Measurements from ENCODE around the gene COX7A1. TPM values are rescaled to one million over a fixed set of nuclear protein-coding genes. Genes with fewer than 3 reads are reported as not detected.
"Not testable (repeated sequence)": the region's sequence is repeated elsewhere in the genome, so short reads cannot be mapped to it uniquely, and the experiment has no call there.

Gene COX7A1
- total RNA-seq, 2 donors from 2014 or later, result not detected

DNA sequence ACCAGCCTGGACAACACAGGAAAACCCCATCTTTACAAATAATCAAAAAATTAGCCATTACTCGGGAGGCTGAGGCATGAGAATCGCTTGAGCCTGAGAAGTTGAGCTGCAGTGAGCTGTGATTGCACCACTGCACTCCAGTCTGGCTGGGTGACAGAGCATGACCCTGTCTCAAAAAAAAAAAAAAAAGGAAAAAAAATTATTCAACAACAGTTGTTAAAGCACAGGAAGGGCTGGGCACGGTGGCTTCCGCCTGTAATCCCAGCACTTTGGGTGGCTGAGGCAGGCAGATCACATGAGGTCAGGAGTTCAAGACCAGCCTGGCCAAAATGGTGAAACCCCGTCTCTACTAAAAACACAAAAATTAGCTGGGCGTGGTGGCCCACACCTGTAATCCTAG, 21.0 kb downstream of the COX7A1 start:
- H3K36me3 Mint-ChIP-seq (ENCODE audit: low read depth); H3K27ac Mint-ChIP-seq: not testable (repeated sequence)

DNA sequence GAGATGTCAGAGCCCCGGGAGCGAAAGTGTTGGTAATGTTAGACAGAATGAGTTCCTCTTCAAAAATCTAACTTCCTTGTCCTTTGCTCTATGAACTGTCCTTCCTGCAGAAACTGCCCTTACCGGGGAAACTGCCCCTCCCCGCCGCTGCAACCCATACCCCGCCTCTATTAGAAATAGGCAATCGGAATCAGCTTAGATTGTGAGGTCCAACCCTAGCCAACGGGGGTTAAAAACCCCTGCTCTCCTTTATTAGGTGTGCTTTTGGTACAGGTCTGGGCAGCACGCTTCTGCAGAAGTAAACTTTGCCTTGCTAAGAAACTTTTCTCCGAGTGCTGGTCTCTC, 23.9 kb downstream of the COX7A1 start:
- Mint-ChIP-seq H3K27ac (peak overlapping the region; percentile 83), H3K9me3 (no peaks in the 10 kb centered on the region), H3K4me3 (peak overlapping the region; percentile 87), H3K4me1 (peaks cover 9% of the 10 kb centered on the region), H3K27me3 (no peaks in the 10 kb centered on the region), H3K36me3 (ENCODE audit: low read depth) (peaks cover 26% of the 10 kb centered on the region)
- no peak for ATAC-seq (replicated peaks)

More for the DNA sequence above, 21.0 kb downstream of the COX7A1 start:
- H3K9me3 Mint-ChIP-seq; H3K27me3 Mint-ChIP-seq; ATAC-seq (replicated peaks); H3K4me1 Mint-ChIP-seq; H3K4me3 Mint-ChIP-seq: not testable (repeated sequence)

DNA sequence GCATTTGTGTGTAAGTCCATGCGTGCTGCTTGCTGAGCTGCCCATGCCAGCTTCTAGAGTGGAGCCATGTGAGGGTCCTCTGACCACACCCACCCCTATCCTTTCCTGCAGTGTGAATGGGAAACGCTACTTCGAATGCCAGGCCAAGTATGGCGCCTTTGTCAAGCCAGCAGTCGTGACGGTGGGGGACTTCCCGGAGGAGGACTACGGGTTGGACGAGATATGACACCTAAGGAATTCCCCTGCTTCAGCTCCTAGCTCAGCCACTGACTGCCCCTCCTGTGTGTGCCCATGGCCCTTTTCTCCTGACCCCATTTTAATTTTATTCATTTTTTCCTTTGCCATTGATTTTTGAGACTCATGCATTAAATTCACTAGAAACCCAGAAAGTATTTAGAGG, 26.7 kb downstream of the COX7A1 start:
- Mint-ChIP-seq H3K27me3 (no peaks in the 10 kb centered on the region), H3K4me1 (peaks cover 5% of the 10 kb centered on the region), H3K36me3 (ENCODE audit: low read depth) (peaks cover 51% of the 10 kb centered on the region), H3K4me3 (peak overlapping the region; percentile 26), H3K27ac (peak overlapping the region; percentile 82), H3K9me3 (no peaks in the 10 kb centered on the region)
- ATAC-seq (replicated peaks), result peak; percentile 37

DNA sequence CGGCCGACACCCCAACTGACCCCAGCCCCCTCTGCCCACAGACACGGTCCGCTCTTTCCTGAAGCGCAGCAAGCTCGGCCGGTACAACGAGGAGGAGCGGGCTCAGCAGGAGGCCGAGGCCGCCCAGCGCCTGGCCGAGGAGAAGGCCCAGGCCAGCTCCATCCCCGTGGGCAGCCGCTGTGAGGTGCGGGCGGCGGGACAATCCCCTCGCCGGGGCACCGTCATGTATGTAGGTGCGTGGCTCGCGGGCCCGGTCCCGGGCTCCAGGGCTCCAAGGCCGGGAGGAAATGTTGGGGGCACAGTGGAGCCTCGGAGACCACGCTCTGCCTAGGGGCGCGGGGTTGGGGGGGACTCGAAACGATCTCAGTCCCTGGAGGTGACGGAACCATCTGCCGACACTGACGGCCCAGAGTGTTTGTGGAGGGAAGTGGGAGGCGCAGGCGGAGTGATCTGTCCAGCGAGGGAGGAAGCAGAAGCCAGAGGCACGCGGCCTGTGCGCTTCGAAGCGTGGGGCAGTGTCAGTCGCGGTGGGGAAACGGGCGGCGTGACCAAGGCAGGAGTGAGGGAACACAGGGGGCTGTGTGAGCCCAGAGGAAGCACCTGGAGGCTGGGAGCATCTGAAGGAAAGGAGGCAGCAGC, 30.6 kb downstream of the COX7A1 start:
- no peak overlapping the region for H3K27ac Mint-ChIP-seq
- ATAC-seq (replicated peaks), result no peak
- peaks cover 91% of the 10 kb centered on the region for H3K36me3 Mint-ChIP-seq (ENCODE audit: low read depth)
- H3K9me3 Mint-ChIP-seq, result no peaks in the 10 kb centered on the region
- no peaks in the 10 kb centered on the region for H3K27me3 Mint-ChIP-seq
- H3K4me1 Mint-ChIP-seq, result peaks cover 16% of the 10 kb centered on the region
- no peak overlapping the region for H3K4me3 Mint-ChIP-seq

DNA sequence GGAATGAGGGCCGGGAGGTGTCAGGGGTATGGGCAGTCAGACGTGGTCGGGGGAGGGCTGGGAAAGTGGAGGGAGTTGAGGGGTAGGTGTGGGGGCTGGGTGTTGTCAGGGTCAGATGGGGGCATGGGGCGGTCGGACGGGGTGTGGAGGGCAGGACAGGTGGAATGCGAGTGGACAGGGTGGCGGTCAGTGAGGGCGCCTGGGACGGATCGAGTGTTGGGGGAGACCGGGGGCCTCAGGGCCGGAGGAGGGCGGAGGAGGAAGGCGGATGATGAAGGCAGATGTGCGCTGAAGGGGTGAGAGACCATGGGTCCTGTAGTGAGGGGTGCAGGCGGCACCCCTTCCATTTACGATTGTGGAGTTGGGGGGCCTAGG, 31.3 kb downstream of the COX7A1 start:
- H3K9me3 Mint-ChIP-seq, result no peaks in the 10 kb centered on the region
- H3K4me3 Mint-ChIP-seq, result no peak overlapping the region
- ATAC-seq (replicated peaks), result no peak
- peaks cover 16% of the 10 kb centered on the region for H3K4me1 Mint-ChIP-seq
- peaks cover 96% of the 10 kb centered on the region for H3K36me3 Mint-ChIP-seq (ENCODE audit: low read depth)
- no peak overlapping the region for H3K27ac Mint-ChIP-seq
- H3K27me3 Mint-ChIP-seq, result no peaks in the 10 kb centered on the region

DNA sequence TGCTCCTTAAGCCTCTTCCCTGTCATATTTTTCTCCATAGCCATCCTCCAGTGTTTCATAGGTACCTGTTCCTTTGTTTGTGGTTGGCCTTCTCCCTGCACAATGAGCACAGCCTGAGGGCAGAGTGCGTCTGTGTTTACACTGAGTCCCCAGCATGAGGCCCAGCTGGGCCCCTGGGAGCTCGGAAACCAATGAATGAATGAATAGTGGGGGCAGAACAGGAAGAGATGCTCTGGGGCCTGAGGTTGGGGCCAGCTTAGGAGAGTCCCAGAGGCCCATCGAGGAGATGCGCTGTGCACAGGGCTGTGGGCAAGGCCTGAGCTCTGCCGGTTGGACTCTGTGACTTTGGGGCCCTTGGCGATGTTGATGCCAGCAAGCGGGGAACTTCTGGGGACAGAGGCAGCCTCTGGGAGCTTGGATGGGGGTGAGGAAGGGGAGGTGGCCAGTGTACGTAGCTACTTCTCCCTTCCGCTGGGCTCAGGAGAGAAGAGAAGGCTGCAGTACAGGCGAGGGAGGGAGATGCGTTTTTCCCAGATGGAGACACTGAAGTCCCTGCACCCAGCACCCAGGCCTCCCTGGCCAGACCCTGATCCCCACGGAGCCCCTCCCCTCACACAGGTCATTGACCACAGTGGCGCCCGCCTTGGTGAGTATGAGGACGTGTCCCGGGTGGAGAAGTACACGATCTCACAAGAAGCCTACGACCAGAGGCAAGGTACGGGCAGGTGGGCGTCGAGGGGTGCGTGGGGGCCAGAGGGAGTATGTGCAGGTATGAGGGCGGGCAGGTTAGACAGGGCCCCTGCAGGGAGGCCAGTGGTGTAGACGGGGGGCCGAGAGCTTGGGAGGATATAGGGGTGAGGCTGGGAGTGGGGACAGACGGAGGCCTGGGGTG, 31.9 kb downstream of the COX7A1 start:
- peaks cover 93% of the 10 kb centered on the region for H3K36me3 Mint-ChIP-seq (ENCODE audit: low read depth)
- ATAC-seq (replicated peaks), result no peak
- no peaks in the 10 kb centered on the region for H3K27me3 Mint-ChIP-seq
- peak overlapping the region; percentile 4 for H3K27ac Mint-ChIP-seq
- no peak overlapping the region for H3K4me3 Mint-ChIP-seq
- H3K4me1 Mint-ChIP-seq, result peaks cover 16% of the 10 kb centered on the region
- no peaks in the 10 kb centered on the region for H3K9me3 Mint-ChIP-seq

DNA sequence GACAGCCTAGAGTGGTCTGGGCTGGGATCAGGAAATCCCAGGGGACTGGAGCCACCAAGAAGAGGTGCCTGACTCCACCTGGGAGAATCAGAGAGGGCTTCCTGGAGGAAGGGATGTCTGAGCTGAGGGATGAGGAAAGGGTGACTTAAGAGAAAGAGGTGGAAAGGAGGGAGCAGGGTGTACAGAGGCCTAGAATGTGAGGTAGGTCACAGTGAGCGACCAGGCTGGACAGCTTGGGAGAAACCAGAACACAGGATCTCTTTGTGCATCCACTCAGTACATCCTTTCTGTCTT, 36.0 kb downstream of the COX7A1 start:
- Mint-ChIP-seq H3K27me3 (no peaks in the 10 kb centered on the region), H3K4me1 (peaks cover 24% of the 10 kb centered on the region), H3K4me3 (peak overlapping the region; percentile 97), H3K36me3 (ENCODE audit: low read depth) (peaks cover 97% of the 10 kb centered on the region), H3K9me3 (no peaks in the 10 kb centered on the region), H3K27ac (peak overlapping the region; percentile 99)
- ATAC-seq (replicated peaks), result no peak

DNA sequence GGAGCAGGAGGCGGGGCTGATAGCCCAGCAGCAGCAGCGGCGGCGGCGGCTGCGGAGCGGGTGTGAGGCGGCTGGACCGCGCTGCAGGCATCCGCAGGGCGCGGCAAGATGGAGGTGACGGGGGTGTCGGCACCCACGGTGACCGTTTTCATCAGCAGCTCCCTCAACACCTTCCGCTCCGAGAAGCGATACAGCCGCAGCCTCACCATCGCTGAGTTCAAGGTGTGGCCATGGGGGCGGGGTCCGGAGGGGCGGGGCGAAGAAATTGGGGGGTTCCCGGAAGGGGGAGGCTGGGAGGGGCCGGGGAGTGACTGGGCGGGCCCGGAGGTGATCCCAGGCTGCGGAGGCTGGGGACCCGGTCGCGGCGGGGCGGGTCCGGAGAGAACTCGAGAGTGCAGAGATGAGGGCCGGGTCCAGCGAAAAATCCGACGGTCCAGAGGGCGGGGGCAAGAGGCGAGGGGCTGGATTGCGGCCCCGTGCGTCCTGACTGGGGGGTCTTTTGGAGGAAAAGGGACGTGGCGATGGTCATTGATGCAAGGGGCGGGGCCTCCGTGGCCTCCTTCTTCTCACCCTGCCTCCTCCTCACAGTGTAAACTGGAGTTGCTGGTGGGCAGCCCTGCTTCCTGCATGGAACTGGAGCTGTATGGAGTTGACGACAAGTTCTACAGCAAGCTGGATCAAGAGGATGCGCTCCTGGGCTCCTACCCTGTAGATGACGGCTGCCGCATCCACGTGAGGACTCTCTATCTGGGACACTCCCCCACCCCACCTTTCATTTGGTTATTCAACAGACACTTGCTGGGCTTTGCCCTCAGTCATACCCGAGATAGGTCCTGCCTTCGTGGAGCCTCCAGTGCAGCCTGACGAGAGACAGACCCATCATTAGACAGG, 36.5 kb downstream of the COX7A1 start, which contains the start of gene TBCB:
TBCB (plus strand) TSS at position 16 of the 891 bp plus-strand sequence; CDS start at position 109, 93 bp downstream.
- Mint-ChIP-seq H3K27ac (peak within 1 kb of the TSS; percentile 99), H3K4me3 (peak within 1 kb of the TSS; percentile 97), H3K27me3 (no peaks in the 10 kb centered on the region), H3K4me1 (peaks cover 24% of the 10 kb centered on the region), H3K9me3 (no peaks in the 10 kb centered on the region), H3K36me3 (ENCODE audit: low read depth) (peaks cover 92% of the 10 kb centered on the region)
- peak; percentile 68 for ATAC-seq (replicated peaks)

DNA sequence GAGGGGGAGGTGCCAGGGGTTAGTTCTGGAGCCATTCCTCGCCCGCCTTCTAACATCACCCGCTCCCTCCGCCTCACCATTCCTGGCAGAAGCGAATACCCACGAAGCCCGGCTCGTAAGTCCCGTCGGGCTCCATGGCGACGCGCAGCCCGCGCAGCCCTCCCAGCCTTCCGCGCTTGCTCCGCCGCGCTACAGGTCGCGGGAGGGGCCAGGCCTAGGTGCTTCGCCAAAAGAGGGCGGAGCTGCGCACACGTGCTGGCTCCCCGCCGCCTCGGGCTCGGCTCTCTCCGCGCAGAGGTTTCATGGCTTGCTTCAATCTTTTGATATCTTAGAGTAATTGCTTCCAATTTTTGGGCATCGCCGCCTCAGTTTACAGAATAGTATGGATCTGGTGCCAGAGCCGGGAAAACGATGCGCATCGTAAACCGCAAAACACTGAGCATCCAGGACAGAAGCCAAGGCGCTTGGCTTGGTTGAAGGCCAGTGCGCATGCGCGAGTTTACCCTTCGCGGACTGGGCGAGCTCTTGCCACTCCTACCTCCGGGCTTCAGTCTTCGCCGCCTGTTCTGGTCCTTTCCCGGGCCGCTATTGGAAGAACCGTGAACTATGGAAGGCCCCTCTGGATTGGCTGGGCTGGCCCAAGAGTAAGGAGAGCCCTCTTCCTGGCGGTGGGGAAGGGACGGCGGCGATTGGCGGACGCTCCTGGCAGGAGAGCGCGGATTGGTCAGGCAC, 37.4 kb downstream of the COX7A1 start, which contains the start of gene POLR2I:
POLR2I (minus strand) TSS at position 155 of the 732 bp plus-strand sequence; CDS start at position 136, 19 bp downstream.
- Mint-ChIP-seq H3K4me3 (peak within 1 kb of the TSS; percentile 97), H3K27ac (peak within 1 kb of the TSS; percentile 99), H3K27me3 (no peaks in the 10 kb centered on the region), H3K4me1 (peaks cover 21% of the 10 kb centered on the region), H3K9me3 (no peaks in the 10 kb centered on the region), H3K36me3 (ENCODE audit: low read depth) (peaks cover 84% of the 10 kb centered on the region)
- ATAC-seq (replicated peaks), result peak; percentile 91

DNA sequence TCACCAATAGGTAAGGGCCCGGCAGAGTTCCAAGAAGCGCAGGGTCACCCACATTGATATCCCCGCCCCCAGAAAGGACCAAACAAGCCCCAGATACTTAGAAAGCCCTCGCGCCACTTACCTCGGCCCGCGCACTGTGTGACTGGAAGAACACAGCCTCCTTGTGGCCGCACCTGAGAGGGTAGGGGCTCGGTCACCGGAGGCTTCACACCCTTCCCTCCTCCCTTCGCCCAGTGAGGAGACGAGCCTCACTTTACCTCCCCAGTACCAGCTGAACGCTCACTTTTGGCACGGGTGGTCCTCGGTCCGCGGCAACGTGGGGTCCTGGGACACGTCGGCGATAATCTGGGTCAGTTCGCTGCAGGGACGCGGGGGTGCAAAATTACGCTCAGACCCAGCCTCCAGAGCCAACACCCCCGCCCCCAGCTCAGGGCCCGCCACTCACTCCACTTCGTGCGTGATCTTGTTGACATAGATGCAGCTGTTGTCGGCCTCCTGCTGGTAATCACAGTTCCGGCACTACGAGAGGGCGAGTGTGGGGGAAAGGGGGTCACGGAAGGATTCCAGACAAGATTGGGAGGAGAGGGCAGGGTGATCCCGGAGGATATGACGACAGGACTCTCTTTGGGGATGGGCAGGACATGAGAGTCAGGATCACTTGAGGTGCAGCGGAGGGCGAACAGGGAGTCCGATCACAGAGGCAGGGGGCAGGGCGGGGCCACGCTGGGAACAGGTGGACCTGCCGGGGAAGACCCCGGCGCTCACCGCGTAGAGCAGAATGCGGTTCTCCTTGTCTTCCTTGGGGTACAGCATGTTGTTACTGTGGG, 38.1 kb downstream of the COX7A1 start:
- H3K4me3 Mint-ChIP-seq, result peak overlapping the region; percentile 97

DNA sequence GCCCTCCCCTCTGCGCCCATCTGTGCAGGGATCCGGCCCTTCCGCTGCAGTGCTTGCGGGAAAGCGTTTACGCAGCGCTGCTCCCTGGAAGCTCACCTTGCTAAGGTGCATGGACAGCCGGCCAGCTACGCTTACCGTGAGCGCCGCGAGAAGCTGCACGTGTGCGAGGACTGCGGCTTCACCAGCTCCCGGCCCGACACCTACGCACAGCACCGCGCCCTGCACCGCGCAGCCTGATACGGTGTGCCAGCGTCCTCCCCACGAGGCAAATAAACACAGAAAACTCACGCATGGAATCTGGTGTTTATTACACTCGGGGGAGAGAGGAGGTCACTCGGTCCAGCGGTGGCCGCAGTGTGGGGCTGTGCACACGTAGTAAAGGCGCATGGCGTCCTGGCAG, 38.8 kb downstream of the COX7A1 start:
- H3K4me3 Mint-ChIP-seq, result peak overlapping the region; percentile 97

More for the DNA sequence above, 38.1 kb downstream of the COX7A1 start:
- Mint-ChIP-seq H3K9me3 (no peaks in the 10 kb centered on the region), H3K36me3 (ENCODE audit: low read depth) (peaks cover 76% of the 10 kb centered on the region), H3K27ac (peak overlapping the region; percentile 99), H3K4me1 (peaks cover 19% of the 10 kb centered on the region), H3K27me3 (no peaks in the 10 kb centered on the region)
- no peak for ATAC-seq (replicated peaks)

DNA sequence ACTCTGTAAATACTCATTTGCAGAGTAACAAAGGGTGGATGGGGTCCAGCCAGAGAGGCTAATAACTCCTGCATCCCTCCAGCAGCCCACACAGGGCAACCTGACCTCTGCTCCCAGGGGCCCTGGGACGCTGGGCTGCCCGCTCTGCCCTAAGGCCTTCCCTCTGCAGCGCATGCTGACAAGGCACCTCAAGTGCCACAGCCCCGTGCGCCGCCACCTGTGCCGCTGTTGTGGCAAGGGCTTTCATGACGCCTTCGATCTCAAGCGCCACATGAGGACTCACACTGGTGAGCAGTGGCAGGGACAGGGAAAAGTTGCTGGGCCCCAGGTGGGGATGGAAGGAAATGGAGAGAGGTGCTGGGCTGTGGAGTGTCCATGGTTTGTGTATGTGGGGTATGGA, 39.6 kb downstream of the COX7A1 start:
- ATAC-seq (replicated peaks), result no peak
- Mint-ChIP-seq H3K9me3 (no peaks in the 10 kb centered on the region), H3K36me3 (ENCODE audit: low read depth) (peaks cover 62% of the 10 kb centered on the region), H3K4me1 (peaks cover 13% of the 10 kb centered on the region), H3K27me3 (no peaks in the 10 kb centered on the region), H3K4me3 (peak overlapping the region; percentile 97), H3K27ac (peak overlapping the region; percentile 99)

More for the DNA sequence above, 38.8 kb downstream of the COX7A1 start:
- no peaks in the 10 kb centered on the region for H3K27me3 Mint-ChIP-seq
- H3K4me1 Mint-ChIP-seq, result peaks cover 19% of the 10 kb centered on the region
- H3K27ac Mint-ChIP-seq, result peak overlapping the region; percentile 99
- ATAC-seq (replicated peaks), result no peak
- H3K36me3 Mint-ChIP-seq (ENCODE audit: low read depth), result peaks cover 69% of the 10 kb centered on the region
- H3K9me3 Mint-ChIP-seq, result no peaks in the 10 kb centered on the region

DNA sequence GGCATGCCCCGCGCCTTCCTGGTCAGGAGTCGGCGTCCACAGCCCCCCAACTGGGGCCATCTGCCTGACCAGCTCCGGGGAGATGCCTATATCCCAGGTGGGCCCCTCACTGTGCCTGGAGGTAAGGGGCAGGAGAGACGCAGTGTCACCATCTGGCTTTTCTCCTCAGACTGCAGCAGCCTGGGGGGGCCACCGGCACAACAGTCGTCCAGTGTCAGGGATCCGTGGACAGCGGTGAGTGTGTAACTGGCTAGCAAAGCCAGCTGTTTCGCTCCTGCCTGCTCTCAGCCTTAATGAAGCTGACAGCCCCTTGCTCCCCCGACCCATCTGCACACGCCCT, 41.1 kb downstream of the COX7A1 start:
- ATAC-seq (replicated peaks), result no peak
- H3K27me3 Mint-ChIP-seq, result no peaks in the 10 kb centered on the region
- H3K36me3 Mint-ChIP-seq (ENCODE audit: low read depth), result peaks cover 47% of the 10 kb centered on the region
- no peaks in the 10 kb centered on the region for H3K9me3 Mint-ChIP-seq
- H3K27ac Mint-ChIP-seq, result no peak overlapping the region
- peaks cover 8% of the 10 kb centered on the region for H3K4me1 Mint-ChIP-seq
- H3K4me3 Mint-ChIP-seq, result no peak overlapping the region
